Measurements from ENCODE around the gene EDA2R.

EDA2R gene

DNA sequence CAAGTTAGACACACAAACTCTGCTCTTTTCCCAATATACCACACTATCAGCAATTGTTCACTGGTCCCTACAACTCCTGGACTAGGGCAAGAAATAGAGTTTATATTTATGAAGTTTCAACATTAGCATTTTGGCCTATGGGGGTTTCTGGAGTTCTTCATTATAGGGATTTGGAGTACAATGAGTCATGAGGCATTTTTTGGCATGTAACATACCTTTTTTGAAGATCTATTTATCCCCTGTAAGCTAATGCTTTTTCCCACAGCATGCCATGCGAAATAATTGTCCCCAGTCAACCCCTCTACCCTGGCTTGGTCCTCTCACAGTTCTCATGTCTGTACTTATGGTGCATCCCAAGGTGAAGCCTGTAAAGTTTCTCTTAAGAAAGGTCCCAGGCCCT lies 36.7 kb upstream of the EDA2R start:
- no peak for DNase-seq (ENCODE audit: low read depth)
- TF ChIP-seq, protein P1, sequence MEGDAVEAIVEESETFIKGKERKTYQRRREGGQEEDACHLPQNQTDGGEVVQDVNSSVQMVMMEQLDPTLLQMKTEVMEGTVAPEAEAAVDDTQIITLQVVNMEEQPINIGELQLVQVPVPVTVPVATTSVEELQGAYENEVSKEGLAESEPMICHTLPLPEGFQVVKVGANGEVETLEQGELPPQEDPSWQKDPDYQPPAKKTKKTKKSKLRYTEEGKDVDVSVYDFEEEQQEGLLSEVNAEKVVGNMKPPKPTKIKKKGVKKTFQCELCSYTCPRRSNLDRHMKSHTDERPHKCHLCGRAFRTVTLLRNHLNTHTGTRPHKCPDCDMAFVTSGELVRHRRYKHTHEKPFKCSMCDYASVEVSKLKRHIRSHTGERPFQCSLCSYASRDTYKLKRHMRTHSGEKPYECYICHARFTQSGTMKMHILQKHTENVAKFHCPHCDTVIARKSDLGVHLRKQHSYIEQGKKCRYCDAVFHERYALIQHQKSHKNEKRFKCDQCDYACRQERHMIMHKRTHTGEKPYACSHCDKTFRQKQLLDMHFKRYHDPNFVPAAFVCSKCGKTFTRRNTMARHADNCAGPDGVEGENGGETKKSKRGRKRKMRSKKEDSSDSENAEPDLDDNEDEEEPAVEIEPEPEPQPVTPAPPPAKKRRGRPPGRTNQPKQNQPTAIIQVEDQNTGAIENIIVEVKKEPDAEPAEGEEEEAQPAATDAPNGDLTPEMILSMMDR (IDR thresholded peaks at IDR 0.05; ENCODE audit: control insufficient read depth, insufficient read depth, low read depth, low read length, missing control alignments): no peak
- no peak overlapping the region for H3K4me3 ChIP-seq (ENCODE audit: control insufficient read depth, low read depth, low read length)

DNA sequence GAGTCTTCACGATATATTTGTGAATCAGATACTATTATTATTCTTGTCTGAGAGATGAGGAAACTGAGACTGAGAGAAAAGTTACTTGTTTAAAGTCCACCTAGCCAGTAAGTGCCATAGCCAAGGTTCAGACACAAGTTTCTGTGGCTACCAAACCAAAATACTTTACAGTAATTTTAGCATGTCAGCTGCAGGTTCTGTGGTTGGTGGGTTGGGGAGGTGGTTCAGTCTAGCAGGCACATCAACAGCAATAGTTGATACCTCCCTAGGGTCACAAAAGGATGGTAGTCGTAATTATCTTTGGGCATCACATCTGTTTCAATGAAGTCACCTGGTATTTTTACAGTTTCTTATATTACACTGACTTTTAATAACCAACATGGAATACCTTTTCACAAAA lies 35.6 kb upstream of the EDA2R start:
- TF ChIP-seq, protein P1 (IDR thresholded peaks at IDR 0.05; ENCODE audit: control insufficient read depth, insufficient read depth, low read depth, low read length, missing control alignments): no peak
- H3K4me3 ChIP-seq (ENCODE audit: control insufficient read depth, low read depth, low read length): no peak overlapping the region
- DNase-seq (ENCODE audit: low read depth): no peak

DNA sequence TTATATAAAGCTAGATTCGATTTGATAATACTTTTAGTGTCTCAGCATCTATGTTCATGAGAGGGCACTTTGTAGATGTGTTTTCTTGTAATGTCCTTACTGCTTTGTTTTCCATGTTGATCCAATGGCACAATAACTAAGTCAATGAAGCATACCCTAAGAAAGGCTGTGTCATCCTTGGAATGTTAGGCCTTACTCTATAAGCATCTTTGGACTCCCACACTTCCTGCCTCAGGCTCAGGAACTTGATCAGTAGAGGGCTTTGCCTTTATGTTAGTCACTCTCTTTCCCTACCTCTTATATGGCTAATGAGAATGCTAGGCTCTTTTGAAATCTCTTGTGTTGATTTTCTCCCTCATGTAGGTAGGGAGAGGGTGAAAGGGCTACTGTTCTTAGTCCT lies 33.2 kb upstream of the EDA2R start:
- DNase-seq (ENCODE audit: low read depth): no peak
- TF ChIP-seq, protein P1 (IDR thresholded peaks at IDR 0.05; ENCODE audit: control insufficient read depth, insufficient read depth, low read depth, low read length, missing control alignments): no peak
- H3K4me3 ChIP-seq (ENCODE audit: control insufficient read depth, low read depth, low read length): no peak overlapping the region

DNA sequence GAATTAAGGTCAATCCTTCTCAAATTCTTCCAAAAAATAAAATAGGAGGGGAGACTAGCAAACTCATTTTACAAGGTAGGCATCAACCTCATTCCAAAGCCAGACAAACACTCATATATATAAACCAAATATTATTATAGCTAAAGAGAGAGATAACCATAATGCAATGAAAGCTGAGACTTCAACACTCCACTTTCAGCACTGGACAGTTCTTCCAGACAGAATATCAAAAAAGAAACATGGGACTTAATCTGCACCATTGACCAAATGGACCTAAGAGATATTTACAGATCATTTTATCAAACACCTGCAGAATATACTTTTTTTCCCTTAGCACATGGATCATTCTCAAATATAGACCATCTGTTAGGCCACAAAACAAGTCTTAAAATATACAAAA lies 15.5 kb upstream of the EDA2R start:
- no peak for DNase-seq (ENCODE audit: low read depth)
- TF ChIP-seq, protein P1 (IDR thresholded peaks at IDR 0.05; ENCODE audit: control insufficient read depth, insufficient read depth, low read depth, low read length, missing control alignments): no peak
- H3K4me3 ChIP-seq (ENCODE audit: control insufficient read depth, low read depth, low read length): no peak overlapping the region

DNA sequence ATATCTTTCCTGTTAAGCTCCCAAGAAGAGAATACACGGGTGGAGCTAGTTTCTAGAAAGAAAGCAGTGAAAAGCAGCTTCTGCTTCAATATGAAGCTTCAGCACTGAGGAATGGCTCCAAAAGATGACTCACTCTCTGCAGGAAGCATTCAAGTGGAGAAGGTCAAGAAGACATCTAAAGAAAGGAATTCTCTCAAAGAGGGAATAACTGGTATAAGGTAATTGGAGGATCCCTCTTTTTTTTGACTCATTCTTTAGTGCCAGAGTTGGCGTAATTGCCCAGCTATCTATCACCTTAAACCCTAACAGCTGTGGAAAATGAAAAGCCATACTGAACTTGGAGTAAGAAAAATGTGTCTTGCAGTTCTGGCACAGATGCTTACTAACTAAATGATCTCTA lies 3.5 kb downstream of the EDA2R start:
- H3K4me3 ChIP-seq (ENCODE audit: control insufficient read depth, low read depth, low read length): no peak overlapping the region
- TF ChIP-seq, protein P1 (IDR thresholded peaks at IDR 0.05; ENCODE audit: control insufficient read depth, insufficient read depth, low read depth, low read length, missing control alignments): no peak
- peak; percentile 62 for DNase-seq (ENCODE audit: low read depth)

DNA sequence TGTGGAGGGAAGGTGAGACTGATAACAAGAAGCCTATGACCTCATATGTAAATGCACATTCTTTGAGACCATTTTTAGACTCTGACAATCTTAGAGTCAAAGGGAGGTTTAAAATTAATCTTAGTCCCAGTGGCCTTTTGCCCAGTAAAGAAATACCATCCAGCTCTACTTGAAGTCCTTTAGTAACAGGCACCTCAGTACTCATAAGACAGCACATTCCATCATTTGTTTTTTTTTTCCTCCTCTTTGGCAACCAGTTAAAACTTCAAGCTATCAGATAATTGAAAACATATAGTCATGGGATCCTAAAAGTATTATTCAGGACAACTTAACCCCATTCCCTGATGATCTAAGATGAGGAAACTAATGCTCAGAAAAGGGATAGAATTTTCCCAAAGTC lies 4.6 kb downstream of the EDA2R start:
- DNase-seq (ENCODE audit: low read depth): no peak
- no peak overlapping the region for H3K4me3 ChIP-seq (ENCODE audit: control insufficient read depth, low read depth, low read length)
- TF ChIP-seq, protein P1 (IDR thresholded peaks at IDR 0.05; ENCODE audit: control insufficient read depth, insufficient read depth, low read depth, low read length, missing control alignments): no peak

DNA sequence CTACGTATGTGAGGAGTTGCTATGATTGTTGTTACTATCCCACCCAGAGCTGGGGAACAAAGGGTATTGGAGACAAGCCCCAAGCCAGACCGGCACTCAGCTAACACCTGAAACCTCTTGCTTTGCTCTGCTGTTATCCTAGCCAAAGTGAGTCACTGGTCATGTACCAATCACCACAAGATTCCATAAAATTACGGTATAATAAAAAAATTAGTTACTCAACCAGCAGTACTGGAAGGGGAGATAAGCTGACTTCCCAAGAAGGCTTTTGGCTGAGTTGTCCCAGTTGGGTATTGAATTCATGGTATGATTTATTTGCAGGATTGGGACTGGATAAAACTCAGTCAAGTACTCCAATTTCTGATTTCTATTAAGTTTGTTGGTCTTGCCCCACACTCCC lies 5.3 kb downstream of the EDA2R start:
- TF ChIP-seq, protein P1 (IDR thresholded peaks at IDR 0.05; ENCODE audit: control insufficient read depth, insufficient read depth, low read depth, low read length, missing control alignments): no peak
- DNase-seq (ENCODE audit: low read depth): peak; percentile 38
- H3K4me3 ChIP-seq (ENCODE audit: control insufficient read depth, low read depth, low read length): no peak overlapping the region
